ENCODE measurements around the gene CYP2J2. TPM values are rescaled to one million over a fixed set of nuclear protein-coding genes. Genes with fewer than 3 reads are reported as not detected.

Gene CYP2J2
- total RNA-seq, 1 donor from 2014 or later = 2.7 TPM

Other genes with a start within 250 kb of the CYP2J2 start
- gene HOOK1, start 111.8 kb downstream of the CYP2J2 start, total RNA-seq = 14.7 TPM
- 7.4 TPM for gene C1orf87, start 147.0 kb upstream of the CYP2J2 start, total RNA-seq